HepG2 (cell line): Measurements from ENCODE around the gene PPP2R2B.

Experiments used
- CEBPB ChIP-seq: IDR thresholded peaks from 2 replicates; pipeline ENCODE4 v1.6.1; 2011; ENCODE audit warnings: low read depth, low read length, improper control_type of control experiment, borderline replicate concordance
- HOXA7 ChIP-seq: sonication (generic); formaldehyde crosslinking; IDR thresholded peaks from 2 replicates; pipeline ENCODE4 v1.8.1; 2022; ENCODE audit warnings: mild to moderate bottlenecking, missing genetic modification reagents, moderate library complexity
- MAFK ChIP-seq, 2 experiments: IDR thresholded peaks in 1 of 2; conservative IDR thresholded peaks in 1 of 2; 2 replicates each; pipeline ENCODE4 v1.6.1; 2011; ENCODE audit warnings: improper control_type of control experiment in 2 of 2, low read length in 2 of 2
- RBM39 ChIP-seq: fragments of 200-400 bp; formaldehyde crosslinking; IDR thresholded peaks from one replicate; pipeline ENCODE4 v1.6.1; 2018; ENCODE audit warnings: antibody characterized with exemption, mild to moderate bottlenecking, low read depth, low read length; ENCODE audit not compliant: poor library complexity, severe bottlenecking
- SIN3A ChIP-seq: IDR thresholded peaks from 2 replicates; pipeline ENCODE4 v1.6.1; 2011; ENCODE audit warnings: low read depth, mild to moderate bottlenecking, control low read depth, low read length, borderline replicate concordance
- SMAD1 ChIP-seq: sonication (generic); formaldehyde crosslinking; IDR thresholded peaks from 2 replicates; pipeline ENCODE4 v1.4.0; 2020; ENCODE audit warnings: missing genetic modification reagents, low read depth, mild to moderate bottlenecking, borderline replicate concordance
- ZNF121 ChIP-seq: sonication (generic); formaldehyde crosslinking; IDR thresholded peaks from 2 replicates; pipeline ENCODE4 v1.5.0; 2020; ENCODE audit warnings: mild to moderate bottlenecking, missing genetic modification reagents
- ZNF160 ChIP-seq: sonication (generic); formaldehyde crosslinking; IDR thresholded peaks from 2 replicates; pipeline ENCODE4 v1.8.0; 2022; ENCODE audit warnings: mild to moderate bottlenecking, inconsistent platforms, missing genetic modification reagents
- ZNF263 ChIP-seq: sonication (generic); formaldehyde crosslinking; IDR thresholded peaks from 2 replicates; pipeline ENCODE4 v1.4.0; 2020; ENCODE audit warnings: missing genetic modification reagents
- ZNF3 ChIP-seq: IDR thresholded peaks from 2 replicates; pipeline ENCODE4 v1.7.0; 2017; ENCODE audit warnings: inconsistent platforms
- TF ChIP-seq, protein P1 (sequence below): sonication (generic); formaldehyde crosslinking; IDR thresholded peaks from 2 replicates; pipeline ENCODE4 v1.5.1; 2020; ENCODE audit warnings: mild to moderate bottlenecking, missing genetic modification reagents, borderline replicate concordance
- TF ChIP-seq, protein P2 (sequence below): sonication (generic); formaldehyde crosslinking; IDR thresholded peaks from 2 replicates; pipeline ENCODE4 v1.5.0; 2020; ENCODE audit warnings: mild to moderate bottlenecking, missing genetic modification reagents, moderate library complexity
- TF ChIP-seq, protein P3 (sequence below), 2 experiments: sonication (generic) in 1 of 2; formaldehyde crosslinking in 1 of 2; IDR thresholded peaks; 2 replicates each; pipeline versions ENCODE4 v1.5.1 to v1.6.1; 2011 to 2020; ENCODE audit warnings: borderline replicate concordance in 1 of 2, low read depth in 1 of 2, low read length in 1 of 2, mild to moderate bottlenecking in 1 of 2, missing genetic modification reagents in 1 of 2, moderate library complexity in 1 of 2

DNA sequence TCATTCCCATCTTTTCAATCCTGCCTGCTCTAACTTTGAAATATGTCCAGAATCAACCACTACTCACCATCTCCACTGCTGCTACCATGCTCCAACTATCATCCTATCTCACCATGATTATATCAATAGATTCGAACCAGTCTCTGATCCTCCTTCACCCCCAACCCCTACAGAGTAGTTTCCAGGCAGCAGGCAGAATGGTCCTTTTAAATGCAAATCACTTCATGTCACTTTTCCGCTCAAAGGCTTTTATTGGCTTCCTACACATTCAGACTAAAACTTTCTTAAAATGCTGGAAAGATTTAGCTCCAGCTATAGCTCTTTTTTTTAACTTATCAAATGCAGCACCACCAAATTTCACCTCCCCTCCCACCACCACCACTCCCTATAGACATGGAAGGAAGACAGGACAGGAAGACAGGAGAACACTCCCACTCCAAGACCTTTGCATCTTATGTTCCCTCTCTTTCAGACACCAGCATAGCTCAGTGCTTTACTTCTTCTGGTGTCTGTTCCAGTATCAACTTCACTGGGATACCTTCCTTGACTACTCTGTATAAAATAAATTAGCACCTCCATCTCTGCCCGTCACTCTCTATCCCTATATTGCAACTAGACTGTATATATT lies 9.9 kb upstream of the PPP2R2B start:
- TF ChIP-seq ZNF121 (CRISPR knock-in tag) (no peak), ZNF3 (CRISPR knock-in tag) (no peak), SIN3A (no peak), HOXA7 (no peak), CEBPB (no peak), RBM39 (no peak), ZNF160 (CRISPR knock-in tag) (no peak), MAFK (conservative IDR thresholded peaks at IDR 0.05 in 1 of 2, IDR thresholded peaks at IDR 0.05 in 1 of 2; ENCODE audit: low read length in 2 of 2) (no peak), SMAD1 (CRISPR knock-in tag) (no peak), ZNF263 (CRISPR knock-in tag) (no peak)
- TF ChIP-seq, protein P1, sequence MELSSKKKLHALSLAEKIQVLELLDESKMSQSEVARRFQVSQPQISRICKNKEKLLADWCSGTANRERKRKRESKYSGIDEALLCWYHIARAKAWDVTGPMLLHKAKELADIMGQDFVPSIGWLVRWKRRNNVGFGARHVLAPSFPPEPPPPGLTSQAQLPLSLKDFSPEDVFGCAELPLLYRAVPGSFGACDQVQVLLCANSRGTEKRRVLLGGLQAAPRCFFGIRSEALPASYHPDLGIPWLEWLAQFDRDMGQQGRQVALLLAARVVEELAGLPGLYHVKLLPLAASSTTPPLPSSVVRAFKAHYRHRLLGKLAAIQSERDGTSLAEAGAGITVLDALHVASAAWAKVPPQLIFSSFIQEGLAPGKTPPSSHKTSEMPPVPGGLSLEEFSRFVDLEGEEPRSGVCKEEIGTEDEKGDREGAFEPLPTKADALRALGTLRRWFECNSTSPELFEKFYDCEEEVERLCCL (CRISPR knock-in tag), result no peak
- TF ChIP-seq, protein P2, sequence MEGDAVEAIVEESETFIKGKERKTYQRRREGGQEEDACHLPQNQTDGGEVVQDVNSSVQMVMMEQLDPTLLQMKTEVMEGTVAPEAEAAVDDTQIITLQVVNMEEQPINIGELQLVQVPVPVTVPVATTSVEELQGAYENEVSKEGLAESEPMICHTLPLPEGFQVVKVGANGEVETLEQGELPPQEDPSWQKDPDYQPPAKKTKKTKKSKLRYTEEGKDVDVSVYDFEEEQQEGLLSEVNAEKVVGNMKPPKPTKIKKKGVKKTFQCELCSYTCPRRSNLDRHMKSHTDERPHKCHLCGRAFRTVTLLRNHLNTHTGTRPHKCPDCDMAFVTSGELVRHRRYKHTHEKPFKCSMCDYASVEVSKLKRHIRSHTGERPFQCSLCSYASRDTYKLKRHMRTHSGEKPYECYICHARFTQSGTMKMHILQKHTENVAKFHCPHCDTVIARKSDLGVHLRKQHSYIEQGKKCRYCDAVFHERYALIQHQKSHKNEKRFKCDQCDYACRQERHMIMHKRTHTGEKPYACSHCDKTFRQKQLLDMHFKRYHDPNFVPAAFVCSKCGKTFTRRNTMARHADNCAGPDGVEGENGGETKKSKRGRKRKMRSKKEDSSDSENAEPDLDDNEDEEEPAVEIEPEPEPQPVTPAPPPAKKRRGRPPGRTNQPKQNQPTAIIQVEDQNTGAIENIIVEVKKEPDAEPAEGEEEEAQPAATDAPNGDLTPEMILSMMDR (CRISPR knock-in tag), result no peak
- TF ChIP-seq, protein P3, sequence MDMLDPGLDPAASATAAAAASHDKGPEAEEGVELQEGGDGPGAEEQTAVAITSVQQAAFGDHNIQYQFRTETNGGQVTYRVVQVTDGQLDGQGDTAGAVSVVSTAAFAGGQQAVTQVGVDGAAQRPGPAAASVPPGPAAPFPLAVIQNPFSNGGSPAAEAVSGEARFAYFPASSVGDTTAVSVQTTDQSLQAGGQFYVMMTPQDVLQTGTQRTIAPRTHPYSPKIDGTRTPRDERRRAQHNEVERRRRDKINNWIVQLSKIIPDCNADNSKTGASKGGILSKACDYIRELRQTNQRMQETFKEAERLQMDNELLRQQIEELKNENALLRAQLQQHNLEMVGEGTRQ (IDR thresholded peaks at IDR 0.05; ENCODE audit: low read depth, low read length), result no peak
- TF ChIP-seq, protein P3 (CRISPR knock-in tag; IDR thresholded peaks at IDR 0.05; ENCODE audit: borderline replicate concordance), result no peak
